Prostate gland (tissue), 2 donors: ENCODE measurements around the gene SUGCT.

Source experiments
- CTCF ChIP-seq, 4 experiments: fragments of 200-600 bp in 2 of 4; fragments of 450-650 bp in 2 of 4; sonication (generic) in 2 of 4; IDR thresholded peaks; 1 replicate in 3 of 4; 2 replicates in 1 of 4; pipeline ENCODE4 v1.5.1; 2016 to 2019; ENCODE audit warnings: antibody characterized with exemption in 4 of 4, mild to moderate bottlenecking in 2 of 4, moderate library complexity in 2 of 4
- POLR2A ChIP-seq: fragments of 450-650 bp; IDR thresholded peaks from one replicate; pipeline ENCODE4 v1.6.1; 2016; ENCODE audit warnings: antibody characterized with exemption, mild to moderate bottlenecking
- POLR2AphosphoS5 ChIP-seq: sonication (generic); formaldehyde crosslinking; IDR thresholded peaks from one replicate; pipeline ENCODE4 v1.6.1; 2017; ENCODE audit warnings: antibody characterized with exemption

- TF ChIP-seq CTCF (IDR thresholded peaks at IDR 0.05) (no peak), POLR2A (no peak), POLR2AphosphoS5 (no peak)
These were observed 564.1 kb downstream of the SUGCT start for GRCh38 chr7:40698921-40699260.
